ENCODE measurements around the gene PPARA.

- TF ChIP-seq EZH2 (IDR thresholded peaks at IDR 0.05; ENCODE audit: insufficient read depth, poor library complexity, severe bottlenecking) (no peak), EZH2phosphoT487 (IDR thresholded peaks at IDR 0.05; ENCODE audit: insufficient read depth, low read depth) (no peak)
These were observed 3.3 kb upstream of the PPARA start for GRCh38 chr22:46147061-46147460.

Measured in GM23248 (cell line).